Erythroblast (primary cell): ENCODE measurements around the gene CDH8.

ENCODE experiments used
- GATA1 ChIP-seq: IDR thresholded peaks from 2 replicates; pipeline ENCODE4 v1.6.1; 2011; ENCODE audit warnings: low read depth, mild to moderate bottlenecking, control low read depth, low read length, moderate library complexity
- POLR2A ChIP-seq: IDR thresholded peaks from 2 replicates; pipeline ENCODE4 v1.6.1; 2011; ENCODE audit warnings: mild to moderate bottlenecking, low read length

- TF ChIP-seq POLR2A (no peak), GATA1 (no peak)
Observed at GRCh38 chr16:61644736-61645135, 391.5 kb downstream of the CDH8 start.
